ENCODE results near the gene MYH11. TPM values are rescaled to one million over a fixed set of nuclear protein-coding genes. Genes with fewer than 3 reads are reported as not detected.

The MYH11 gene
- total RNA-seq, 4 donors from 2014 or later = 13.7 to 139 (median 39.0) TPM

GRCh38 chr16:15829460-15829859 is 27.4 kb downstream of the MYH11 start:
- no peak overlapping the region for H3K4me3 ChIP-seq (ENCODE audit: low read depth, poor library complexity, severe bottlenecking)
- TF ChIP-seq POLR2A (IDR thresholded peaks at IDR 0.05) (no peak), CTCF (IDR thresholded peaks at IDR 0.05) (no peak)
- peak; percentile 40 to 87 for DNase-seq (ENCODE audit: low spot score in 2 of 2)
- 45 to 49% methylated on average over 9 of the region's 9 CpGs for WGBS, 2 donors
- intact Hi-C loops (cut with DNase I; ENCODE audit: low total_unique reads) = loop anchor here (10.0 kb wide), 1 partner anchor 65 kb away; no protein-coding TSS in a partner anchor

GRCh38 chr16:15827709-15828343 is 29.0 kb downstream of the MYH11 start:
- DNase-seq (ENCODE audit: low spot score in 2 of 2) = no peak
- intact Hi-C loops (cut with DNase I; ENCODE audit: low total_unique reads) = loop anchor here (10.0 kb wide), 1 partner anchor 63 kb away; no protein-coding TSS in a partner anchor
- TF ChIP-seq CTCF (IDR thresholded peaks at IDR 0.05) = no peak
- no peak for TF ChIP-seq POLR2A (IDR thresholded peaks at IDR 0.05)
- 90 to 92% methylated on average over 11 of the region's 11 CpGs for WGBS, 2 donors
- H3K4me3 ChIP-seq (ENCODE audit: low read depth, poor library complexity, severe bottlenecking) = no peak overlapping the region

GRCh38 chr16:15827299-15827698 is 29.5 kb downstream of the MYH11 start:
- intact Hi-C loops (cut with DNase I; ENCODE audit: low total_unique reads) = loop anchor here (10.0 kb wide), 1 partner anchor 62 kb away; no protein-coding TSS in a partner anchor
- no peak for DNase-seq (ENCODE audit: low spot score in 2 of 2)
- WGBS, 2 donors = 90 to 95% methylated on average over 7 of the region's 7 CpGs
- TF ChIP-seq POLR2A (IDR thresholded peaks at IDR 0.05) = no peak
- TF ChIP-seq CTCF (IDR thresholded peaks at IDR 0.05) = no peak
- H3K4me3 ChIP-seq (ENCODE audit: low read depth, poor library complexity, severe bottlenecking) = no peak overlapping the region

- DNase-seq (ENCODE audit: low spot score in 2 of 2) = no peak
- intact Hi-C loops (cut with DNase I; ENCODE audit: low total_unique reads) = loop anchor here (10.0 kb wide), 1 partner anchor 61 kb away; no protein-coding TSS in a partner anchor
- WGBS, 2 donors = 72 to 74% methylated on average over 9 of the region's 9 CpGs
- TF ChIP-seq CTCF (IDR thresholded peaks at IDR 0.05) (no peak), POLR2A (IDR thresholded peaks at IDR 0.05) (no peak)
- no peak overlapping the region for H3K4me3 ChIP-seq (ENCODE audit: low read depth, poor library complexity, severe bottlenecking)
Measured at GRCh38 chr16:15825750-15826305, 31.0 kb downstream of the MYH11 start.

- no peak overlapping the region for H3K4me3 ChIP-seq (ENCODE audit: low read depth, poor library complexity, severe bottlenecking)
- no peak for DNase-seq (ENCODE audit: low spot score in 2 of 2)
- intact Hi-C loops (cut with DNase I; ENCODE audit: low total_unique reads) = loop anchor here (10.0 kb wide), 1 partner anchor 58 kb away; no protein-coding TSS in a partner anchor
- no peak for TF ChIP-seq CTCF (IDR thresholded peaks at IDR 0.05)
- TF ChIP-seq POLR2A (IDR thresholded peaks at IDR 0.05) = no peak
- 49 to 64% methylated on average over 17 of the region's 17 CpGs for WGBS, 2 donors
Measured at GRCh38 chr16:15822957-15823356, 33.9 kb downstream of the MYH11 start.

All from lower leg skin (tissue), 4 donors.